Midbrain (tissue), 1 donor: ENCODE results near the gene POLR2A.
A peak's percentile ranks its signal among the peaks of the same experiment; 100 is the strongest.

Source experiments
- DNase-seq: peaks from one replicate; lab custom pipeline; 2025; lab: John Stamatoyannopoulos, UW

Gene POLR2A

DNA sequence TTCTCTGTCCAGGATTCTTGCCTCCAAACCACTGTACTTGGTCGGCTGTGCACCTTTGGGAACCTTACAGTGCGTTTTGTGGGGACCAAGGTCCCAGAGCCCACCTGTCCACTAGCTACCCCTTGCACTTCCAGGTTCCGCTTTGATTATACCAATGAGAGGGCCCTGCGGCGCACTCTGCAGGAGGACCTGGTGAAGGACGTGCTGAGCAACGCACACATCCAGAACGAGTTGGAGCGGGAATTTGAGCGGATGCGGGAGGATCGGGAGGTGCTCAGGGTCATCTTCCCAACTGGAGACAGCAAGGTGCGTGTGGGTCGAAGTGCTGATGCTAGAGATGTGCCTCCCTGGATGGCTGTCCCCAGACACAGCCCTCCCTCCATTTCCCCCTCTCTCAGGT is 18.8 kb downstream of the POLR2A start:
- DNase-seq, result no peak

DNA sequence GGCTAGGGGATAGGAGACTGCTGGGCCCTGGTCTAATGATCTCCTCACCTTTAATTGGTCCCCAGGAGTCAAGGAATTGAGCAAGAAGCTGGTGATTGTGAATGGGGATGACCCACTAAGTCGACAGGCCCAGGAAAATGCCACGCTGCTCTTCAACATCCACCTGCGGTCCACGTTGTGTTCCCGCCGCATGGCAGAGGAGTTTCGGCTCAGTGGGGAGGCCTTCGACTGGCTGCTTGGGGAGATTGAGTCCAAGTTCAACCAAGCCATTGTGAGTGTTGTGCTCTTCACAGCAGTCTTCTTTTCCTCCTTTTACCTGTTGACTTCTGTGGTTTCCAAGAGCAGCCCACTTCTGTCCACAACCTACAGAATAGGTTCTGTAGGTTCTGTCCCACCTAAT is 19.4 kb downstream of the POLR2A start:
- DNase-seq, result no peak

DNA sequence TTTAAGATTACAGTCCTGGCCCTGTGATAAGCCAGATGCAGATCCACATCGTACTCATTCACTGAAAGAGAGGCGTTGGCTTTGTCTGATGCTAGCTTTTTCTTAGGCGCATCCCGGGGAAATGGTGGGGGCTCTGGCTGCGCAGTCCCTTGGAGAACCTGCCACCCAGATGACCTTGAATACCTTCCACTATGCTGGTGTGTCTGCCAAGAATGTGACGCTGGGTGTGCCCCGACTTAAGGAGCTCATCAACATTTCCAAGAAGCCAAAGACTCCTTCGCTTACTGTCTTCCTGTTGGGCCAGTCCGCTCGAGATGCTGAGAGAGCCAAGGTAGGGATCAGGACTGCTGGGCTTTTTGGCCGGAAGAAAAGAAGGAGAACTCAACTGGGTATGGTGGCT is 24.0 kb downstream of the POLR2A start:
- no peak for DNase-seq

DNA sequence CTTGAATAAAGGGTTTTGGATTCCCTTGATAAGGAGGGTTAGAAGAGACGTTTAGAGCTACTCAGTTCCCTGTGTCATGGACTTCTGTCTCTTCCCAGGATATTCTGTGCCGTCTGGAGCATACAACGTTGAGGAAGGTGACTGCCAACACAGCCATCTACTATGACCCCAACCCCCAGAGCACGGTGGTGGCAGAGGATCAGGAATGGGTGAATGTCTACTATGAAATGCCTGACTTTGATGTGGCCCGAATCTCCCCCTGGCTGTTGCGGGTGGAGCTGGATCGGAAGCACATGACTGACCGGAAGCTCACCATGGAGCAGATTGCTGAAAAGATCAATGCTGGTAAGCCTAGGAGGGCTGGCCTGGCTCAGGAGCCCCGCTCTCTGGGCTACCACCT is 24.7 kb downstream of the POLR2A start:
- DNase-seq, result no peak

DNA sequence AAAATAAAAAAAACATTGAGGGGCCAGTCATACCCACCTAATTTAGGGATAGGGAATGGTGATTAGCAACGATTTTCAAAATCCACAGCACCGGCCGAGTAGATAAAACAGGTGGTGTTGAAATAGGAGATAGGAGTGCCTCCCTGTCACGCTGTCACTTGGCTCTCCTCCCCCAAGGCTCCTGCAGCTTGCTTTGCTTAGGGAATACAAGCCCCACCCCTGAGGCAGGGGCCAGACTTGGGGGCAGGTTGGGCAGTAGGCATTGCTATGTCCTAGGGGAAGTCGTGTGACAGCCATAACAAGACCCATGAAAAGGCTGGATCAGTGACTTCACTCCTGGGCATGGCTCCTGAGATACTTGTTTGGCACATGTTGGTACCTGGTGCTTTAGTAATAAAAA is 25.8 kb downstream of the POLR2A start:
- DNase-seq, result no peak

DNA sequence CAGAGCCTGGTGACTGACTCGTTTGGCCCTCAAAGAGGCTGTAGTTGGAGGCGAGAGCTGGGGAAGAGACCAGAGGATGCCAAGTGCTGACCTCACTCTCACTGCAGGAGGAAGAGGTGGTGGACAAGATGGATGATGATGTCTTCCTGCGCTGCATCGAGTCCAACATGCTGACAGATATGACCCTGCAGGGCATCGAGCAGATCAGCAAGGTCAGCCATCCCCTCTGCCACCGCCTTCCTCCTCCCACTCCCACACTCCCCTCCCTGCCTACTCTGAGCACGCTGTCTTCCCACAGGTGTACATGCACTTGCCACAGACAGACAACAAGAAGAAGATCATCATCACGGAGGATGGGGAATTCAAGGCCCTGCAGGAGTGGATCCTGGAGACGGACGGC is 26.9 kb downstream of the POLR2A start:
- no peak for DNase-seq

DNA sequence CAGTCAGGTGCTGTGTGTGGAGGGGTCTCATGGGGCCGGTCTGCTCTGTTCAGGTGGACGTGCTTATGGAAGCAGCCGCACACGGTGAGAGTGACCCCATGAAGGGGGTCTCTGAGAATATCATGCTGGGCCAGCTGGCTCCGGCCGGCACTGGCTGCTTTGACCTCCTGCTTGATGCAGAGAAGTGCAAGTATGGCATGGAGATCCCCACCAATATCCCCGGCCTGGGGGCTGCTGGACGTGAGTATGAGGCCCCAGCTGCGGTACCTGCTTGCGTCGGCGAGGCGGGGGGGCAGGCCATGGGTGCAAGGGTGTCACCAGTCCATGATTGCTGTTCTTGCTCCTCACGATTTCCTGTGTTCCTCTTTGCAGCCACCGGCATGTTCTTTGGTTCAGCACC is 27.9 kb downstream of the POLR2A start:
- no peak for DNase-seq

DNA sequence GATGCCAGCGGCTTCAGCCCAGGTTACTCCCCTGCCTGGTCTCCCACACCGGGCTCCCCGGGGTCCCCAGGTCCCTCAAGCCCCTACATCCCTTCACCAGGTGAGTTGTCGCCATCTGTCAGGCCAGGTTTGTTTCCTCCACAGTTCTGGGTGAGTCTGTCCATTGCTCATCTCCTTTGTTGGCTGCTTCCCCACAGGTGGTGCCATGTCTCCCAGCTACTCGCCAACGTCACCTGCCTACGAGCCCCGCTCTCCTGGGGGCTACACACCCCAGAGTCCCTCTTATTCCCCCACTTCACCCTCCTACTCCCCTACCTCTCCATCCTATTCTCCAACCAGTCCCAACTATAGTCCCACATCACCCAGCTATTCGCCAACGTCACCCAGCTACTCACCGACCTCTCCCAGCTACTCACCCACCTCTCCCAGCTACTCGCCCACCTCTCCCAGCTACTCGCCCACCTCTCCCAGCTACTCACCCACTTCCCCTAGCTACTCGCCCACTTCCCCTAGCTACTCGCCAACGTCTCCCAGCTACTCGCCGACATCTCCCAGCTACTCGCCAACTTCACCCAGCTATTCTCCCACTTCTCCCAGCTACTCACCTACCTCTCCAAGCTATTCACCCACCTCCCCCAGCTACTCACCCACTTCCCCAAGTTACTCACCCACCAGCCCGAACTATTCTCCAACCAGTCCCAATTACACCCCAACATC is 28.8 kb downstream of the POLR2A start:
- no peak for DNase-seq

DNA sequence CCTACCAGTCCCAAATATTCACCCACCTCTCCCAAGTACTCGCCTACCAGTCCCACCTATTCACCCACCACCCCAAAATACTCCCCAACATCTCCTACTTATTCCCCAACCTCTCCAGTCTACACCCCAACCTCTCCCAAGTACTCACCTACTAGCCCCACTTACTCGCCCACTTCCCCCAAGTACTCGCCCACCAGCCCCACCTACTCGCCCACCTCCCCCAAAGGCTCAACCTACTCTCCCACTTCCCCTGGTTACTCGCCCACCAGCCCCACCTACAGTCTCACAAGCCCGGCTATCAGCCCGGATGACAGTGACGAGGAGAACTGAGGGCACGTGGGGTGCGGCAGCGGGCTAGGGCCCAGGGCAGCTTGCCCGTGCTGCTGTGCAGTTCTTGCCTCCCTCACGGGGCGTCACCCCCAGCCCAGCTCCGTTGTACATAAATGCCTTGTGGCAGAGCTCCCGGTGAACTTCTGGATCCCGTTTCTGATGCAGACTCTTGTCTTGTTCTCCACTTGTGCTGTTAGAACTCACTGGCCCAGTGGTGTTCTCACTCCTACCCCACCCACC is 29.8 kb downstream of the POLR2A start:
- DNase-seq, result no peak

DNA sequence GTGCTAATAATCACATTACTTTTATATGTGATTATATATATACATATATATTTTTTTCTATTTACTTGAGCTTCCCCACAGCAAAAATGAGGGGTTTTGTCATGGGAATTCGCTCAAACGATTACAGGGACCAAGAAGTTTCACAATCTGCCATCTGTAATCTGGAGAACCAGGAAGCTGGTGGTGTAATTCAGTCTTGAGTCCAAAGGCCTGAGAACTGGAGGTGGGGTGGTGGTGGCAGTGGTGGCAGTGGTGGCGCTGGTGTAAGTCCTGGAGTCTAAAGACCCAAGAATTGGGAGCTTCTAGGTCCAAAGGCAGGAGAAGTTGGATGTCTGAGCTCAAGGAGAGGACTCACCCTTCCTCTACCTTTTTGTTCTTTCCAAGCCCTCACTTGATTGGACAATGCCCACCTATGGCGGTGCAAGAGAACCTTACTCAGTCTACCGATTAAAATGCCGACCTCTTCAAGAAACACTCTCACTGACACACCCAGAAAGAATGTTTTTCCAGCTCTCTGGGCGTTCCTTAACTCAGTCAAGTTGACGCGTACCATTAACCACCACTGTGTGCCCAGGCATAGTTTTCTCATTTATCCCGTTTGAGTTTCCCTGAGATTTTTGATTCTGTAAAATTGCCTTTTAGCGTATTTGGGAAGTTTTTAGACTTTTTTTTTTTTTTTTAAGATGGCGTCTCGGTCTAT is 31.9 kb downstream of the POLR2A start:
- DNase-seq, result no peak

DNA sequence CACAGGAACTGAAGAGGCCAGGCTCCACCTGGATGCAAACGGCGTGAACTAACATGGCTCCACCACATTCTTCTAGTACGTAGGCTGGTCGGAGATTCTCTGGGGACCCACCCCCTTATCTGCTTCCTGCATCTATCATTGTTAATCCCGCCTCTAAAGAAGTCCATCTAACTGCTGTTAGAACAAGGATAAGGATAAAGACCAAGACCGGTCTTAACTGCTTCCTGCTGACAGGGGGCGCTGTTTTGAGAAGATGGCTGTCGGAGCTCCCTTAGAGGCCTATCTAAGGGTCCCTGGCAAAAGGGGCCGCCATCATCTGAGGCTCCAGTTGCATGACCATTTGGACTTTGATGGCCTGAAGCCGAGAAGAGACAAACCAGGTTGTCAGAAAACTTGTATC is 38.9 kb downstream of the POLR2A start:
- DNase-seq, result no peak

DNA sequence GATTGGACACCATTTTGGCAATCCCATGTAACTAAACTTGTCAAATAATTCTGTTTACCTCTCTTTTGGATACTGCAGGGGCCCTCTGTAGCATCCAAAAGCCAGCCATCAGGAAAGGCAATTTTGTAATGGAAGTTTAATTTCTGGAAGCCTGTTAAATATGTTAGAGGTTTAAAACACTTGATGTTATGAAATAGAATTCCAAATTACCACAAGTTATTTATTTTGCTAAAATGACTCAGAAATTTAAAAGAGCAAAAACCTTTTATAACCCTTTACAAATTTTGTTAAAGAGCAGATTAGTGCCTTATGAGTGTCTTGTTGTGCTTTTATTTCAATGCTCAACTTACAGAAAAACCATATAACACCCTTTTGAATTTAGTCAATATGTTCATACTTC is 44.7 kb downstream of the POLR2A start:
- no peak for DNase-seq

DNA sequence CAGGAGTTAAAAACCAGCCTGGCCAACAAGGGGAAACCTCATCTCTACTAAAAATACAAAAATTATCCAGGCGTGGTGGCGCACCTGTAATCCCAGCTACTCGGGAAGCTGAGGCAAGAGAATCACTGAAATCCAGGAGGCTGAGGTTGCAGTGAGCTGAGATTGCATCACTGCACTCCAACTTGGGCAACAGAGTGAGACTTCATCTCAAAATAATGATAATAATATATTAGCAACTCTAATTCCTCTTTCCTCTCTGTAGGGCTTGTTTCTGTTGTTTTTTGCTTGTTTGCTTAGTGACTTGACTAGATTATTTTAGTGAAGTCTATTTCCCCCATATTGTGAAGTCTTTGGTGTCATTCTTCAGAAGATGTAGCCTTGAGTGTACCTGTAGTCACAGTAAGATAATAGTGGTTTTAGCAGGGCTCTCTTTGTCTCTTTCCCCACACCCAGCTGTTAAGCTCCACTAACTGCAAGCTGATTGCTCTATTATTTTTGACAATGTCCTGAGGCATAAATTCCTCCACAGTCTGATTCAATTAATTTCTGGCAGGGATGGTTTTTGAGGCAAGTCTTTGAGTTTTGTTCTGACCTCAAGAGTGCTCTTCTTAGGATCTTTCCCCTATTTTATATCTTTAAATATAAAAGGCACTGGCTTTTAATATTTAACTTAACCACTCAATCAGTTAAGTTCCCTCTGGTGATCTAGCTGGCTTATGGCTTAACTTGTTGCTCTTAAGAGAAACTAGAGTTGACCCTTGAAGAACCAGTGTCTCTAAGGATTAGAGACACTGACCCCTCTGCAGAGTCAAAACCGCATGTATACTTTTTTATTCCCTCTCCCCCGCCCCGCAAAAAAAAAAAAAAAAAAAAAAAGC is 46.1 kb downstream of the POLR2A start:
- no peak for DNase-seq

DNA sequence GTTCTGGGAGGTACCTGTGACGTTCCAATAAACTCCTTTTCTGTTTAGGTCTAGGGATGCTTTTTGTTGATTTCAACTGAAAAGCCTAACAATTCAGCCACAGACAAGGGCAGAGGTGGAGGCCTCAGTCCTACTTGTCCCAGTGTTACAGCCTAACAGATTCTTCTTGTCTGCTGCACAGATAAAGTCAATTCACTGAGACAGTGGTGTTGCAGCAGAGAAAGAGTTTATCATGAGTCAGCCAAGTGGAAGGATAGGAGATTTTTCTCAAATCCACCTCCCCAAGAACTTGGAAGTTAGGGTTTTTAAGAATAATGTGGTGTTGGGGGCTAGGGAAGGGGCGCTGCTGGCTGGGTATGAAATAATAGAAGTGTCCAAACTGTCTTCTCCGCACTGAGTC is 53.9 kb downstream of the POLR2A start:
- no peak for DNase-seq

DNA sequence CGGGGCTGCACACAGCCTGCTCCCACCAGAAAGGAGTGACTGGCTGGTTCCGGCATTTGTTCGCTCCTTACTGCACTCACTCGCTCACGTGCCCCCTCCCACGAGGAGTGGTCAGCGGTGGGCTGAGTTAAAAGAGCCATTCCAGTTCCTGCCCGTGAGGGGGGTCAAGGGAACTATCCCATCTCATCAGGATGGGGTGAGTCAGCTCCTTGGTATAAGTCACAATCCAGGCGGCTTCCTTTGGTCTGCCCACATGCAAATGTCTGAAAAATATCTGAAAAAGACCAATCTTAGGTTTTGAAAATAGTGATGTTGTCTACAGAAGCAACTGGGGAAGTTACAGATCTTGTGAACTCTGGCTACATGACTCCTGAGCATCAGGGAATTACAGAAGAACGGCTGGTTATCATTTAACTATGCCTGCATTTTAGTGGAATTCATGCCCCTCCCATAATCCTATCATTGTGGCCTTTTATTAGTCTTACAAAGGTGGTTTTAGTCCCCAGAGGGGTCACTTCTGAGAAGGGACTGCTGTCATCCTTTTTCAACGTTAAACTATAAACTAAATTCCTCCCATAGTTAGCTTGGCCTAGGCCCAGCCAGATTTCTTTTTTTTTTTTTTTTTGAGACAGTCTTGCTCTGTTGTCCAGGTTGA is 54.9 kb downstream of the POLR2A start:
- DNase-seq, result no peak

DNA sequence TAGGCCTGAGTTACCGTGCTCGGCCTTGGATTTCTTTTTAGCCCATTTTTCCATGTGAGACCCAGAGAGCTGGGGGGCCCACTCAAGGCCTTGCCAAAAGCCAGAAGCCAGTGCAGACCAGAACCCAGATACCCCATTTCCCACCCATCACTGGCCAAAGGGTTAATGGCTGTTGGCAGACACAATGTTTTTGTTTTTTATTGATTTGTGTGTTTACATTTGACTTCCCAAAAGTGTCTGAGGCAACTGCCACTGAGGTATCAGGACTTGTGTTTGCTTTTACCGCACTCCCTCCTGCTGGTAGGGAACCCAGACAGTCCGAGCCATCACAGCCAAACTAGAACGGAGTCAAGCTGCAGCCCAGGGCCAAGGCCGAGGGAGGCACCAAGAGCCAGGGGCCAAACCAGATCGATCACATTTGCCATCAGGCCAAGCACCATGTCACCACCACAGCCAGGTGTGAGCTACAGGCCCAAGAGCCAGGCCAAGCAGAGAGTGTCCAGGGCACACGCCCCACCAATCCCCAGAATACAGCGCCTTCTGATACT is 57.0 kb downstream of the POLR2A start:
- no peak for DNase-seq

DNA sequence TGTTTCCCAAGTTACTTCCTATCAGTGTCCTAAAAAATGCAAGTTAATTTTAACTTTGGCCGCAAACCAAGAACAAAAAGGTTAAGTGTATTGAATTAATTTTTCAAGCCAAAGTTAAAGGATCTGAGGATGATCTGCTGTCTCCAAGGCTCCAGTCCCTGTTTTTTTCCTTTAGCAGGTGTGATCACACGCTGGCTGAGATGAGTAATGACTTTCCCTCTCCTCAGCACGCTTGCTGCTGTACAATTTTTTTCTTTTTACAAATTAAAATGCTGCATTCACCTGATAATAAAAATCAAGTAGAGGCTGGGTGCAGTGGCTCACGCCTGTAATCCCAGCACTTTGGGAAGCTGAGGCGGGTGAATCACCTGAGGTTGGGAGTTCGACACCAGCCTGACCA is 60.7 kb downstream of the POLR2A start:
- no peak for DNase-seq

DNA sequence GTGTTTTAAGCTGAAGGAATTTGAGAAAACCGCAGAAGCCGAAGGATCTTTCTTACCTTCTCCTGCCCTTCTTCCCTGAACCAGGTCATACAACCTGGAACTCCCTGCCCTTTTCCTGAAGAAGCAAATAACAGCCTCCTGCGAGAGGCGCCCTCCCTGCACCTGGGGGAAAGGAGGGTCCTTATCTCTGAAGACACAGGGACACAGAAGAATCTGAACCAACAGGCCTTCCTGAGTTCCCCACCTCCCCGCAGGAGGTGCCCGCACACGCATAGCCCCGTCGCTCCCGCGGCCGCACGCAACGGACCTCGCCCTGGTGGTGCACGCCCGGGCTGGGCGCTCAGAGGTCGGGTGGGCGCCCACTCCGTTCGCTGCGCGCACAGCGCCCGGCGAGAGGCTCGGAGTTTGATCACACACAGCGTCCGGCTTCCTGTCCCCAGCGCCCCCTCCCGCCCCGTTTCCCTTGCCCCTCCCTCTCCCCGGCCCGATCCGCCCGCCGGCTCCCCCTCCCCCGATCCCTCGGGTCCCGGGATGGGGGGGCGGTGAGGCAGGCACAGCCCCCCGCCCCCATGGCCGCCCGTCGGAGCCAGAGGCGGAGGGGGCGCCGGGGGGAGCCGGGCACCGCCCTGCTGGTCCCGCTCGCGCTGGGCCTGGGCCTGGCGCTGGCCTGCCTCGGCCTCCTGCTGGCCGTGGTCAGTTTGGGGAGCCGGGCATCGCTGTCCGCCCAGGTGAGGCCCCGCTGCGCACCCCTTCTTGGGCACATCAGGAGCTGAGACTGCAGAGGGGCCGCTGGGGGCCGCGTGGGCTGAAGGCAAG is 64.6 kb downstream of the POLR2A start, which contains the start of gene TNFSF12:
Gene TNFSF12 (plus strand): TSS at position 474 of the 816 bp plus-strand sequence. CDS start 96 bp downstream, at position 570.
- peak; percentile 50 for DNase-seq
